ENCODE results near the gene CCNT1.
"Not testable (repeated sequence)": the region's sequence is repeated elsewhere in the genome, so short reads cannot be mapped to it uniquely, and the experiment has no call there.

The CCNT1 gene

DNA sequence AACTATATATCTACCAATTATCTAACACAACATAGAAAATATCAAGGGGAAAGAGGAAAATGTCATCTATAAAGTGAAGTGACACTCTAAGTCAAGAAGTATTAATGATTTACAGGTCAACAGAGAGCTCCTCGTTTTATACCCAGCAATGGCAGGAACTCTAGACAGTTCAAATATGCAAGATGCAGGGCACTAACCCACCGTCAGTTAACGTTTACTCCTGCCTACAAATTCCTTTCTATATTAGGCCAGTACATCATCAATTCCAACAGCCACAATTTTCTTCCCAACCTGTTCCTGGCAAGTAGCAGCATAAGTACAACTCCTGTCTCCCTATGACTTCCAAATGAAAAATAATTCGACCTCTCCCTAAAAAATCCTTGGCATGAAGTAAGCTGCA, 25.5 kb downstream of the CCNT1 start:
- DNase-seq: no peak

GRCh38 chr12:48690436-48690835, 26.1 kb downstream of the CCNT1 start:
- DNase-seq: no peak

GRCh38 chr12:48688836-48689235, 27.7 kb downstream of the CCNT1 start:
- DNase-seq: no peak

DNA sequence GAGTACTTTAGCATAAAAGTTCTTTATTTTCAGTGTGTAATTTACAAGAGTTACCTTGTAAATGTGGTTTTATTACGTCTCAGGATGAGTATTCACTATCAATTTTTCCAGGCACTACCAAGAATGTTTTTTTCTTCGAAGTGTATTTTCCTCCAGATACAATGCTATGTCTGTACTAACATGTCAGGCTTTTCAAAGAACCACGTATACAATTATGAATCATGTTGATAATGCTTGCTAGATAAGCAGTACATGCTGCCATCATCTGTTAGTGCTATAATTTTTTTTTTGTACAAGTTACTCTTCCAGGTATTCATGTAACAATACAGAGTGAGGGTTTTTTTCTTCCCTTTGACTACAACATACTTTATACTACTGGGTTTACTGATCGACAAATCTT, 28.9 kb downstream of the CCNT1 start:
- DNase-seq: no peak

DNA sequence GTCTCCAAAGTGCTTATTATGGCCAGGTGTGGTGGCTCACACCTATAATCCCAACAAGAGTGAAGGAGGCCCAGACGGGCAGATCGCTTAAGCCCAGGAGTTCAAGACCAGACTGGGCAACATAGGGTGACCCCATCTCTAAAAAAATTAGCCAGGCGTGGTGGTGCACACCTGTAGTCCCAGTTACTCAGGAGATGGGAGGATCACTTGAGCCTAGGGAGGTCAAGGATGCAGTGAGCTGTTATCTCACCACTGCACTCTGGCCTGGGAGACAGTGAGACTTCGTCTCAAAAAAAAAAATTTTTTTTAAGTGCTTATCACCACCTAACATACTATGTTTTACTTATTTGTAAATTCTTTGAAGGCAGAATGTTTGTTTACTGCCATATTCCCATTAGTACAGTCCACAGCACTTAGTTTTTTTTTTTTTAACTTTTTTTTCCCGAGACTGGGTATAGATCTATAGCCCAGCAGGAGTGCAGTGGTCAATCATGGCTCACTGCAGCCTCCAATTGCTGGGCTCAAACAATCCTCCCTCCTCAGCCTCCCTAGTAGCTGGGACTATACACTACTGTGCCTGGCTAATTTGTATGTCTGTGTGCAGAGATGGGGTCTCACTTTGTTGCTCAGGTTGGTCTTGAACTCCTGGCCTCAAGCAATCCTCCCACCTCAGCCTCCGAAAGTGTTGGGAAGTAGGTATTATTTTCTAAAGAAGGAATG, 29.7 kb downstream of the CCNT1 start:
- DNase-seq: no peak

DNA sequence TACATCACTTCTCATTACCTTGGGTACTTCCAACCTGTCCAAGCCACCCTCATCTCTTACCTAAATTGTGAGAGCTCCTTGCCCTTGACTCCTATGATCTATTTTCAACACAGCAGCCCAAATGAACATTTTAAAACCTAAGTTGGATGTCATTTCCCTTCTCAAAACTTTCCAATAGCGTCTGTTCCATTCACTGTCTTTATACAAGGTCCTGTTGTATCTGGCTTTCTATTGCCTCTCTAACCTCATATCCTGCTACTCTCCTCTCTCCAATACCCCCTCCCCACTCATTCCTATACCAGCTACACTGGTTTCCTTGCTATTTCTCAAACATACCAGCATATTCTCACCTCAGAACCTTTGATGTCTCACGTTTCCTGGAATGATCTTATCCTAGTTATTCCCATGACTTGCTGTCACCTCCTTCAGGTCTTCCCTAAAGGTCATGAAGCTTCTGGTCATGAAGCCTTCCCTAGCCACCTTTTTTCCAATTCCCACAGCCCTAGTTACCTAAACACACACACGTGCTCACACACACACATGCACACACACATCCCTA, 30.4 kb downstream of the CCNT1 start:
- no peak for DNase-seq

- DNase-seq: no peak
Observed at GRCh38 chr12:48683534-48683933, 33.0 kb downstream of the CCNT1 start.

- no peak for DNase-seq
Observed at GRCh38 chr12:48682927-48683326, 33.6 kb downstream of the CCNT1 start.

DNA sequence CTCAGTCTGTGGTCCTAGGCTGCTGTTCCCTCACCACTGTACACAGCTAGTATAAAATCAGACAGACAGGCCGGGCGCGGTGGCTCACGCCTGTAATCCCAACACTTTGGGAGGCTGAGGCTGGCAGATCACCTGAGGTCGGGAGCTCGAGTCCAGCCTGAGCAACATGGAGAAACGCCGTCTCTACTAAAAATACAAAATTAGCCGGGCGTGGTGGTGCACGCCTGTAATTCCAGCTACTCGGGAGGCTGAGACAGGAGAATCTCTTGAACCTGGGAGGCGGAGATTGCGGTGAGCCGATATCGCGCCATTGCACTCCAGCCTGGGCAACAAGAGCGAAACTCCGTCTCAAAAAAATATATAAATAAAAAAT, 34.0 kb downstream of the CCNT1 start:
- not testable (repeated sequence) for DNase-seq

DNA sequence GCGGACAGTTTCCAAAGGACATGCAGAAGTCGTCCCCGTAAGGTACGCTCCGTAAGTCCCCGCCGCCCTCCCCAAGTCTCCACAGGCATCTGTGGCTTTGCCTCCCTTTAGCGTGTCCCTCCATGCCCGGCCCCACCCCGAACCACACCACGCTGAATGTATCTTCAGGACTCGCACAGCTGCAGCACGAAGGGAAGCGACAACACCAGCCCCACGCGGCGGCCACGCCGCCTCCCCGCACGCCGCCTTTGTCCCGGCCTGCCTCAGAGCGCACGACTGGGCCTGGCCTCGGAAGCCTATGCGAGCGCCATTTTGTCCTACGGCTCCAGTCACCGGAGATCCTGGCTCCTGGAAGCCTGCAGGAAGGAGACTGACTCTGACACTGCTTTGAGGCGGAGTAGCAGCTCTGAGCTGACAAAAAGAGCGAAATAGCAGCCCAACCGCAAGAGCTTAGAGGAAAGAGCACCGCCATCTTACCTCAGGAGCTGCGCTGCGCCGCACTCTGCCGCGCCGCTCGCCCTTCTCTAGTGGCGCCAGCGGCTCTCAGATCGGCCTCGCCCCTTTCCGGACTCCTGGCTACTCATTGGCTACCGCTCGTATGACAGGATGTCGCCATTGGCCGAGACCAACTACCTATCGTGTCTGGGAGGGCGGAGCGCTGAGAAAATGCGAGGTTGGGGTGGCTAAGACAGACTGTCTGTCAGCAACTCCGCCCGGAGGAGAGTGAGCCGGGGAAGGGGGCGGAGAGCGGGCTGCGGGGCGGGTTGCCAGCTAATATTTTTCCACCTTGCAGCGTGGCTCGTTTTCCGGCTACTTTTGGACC, 34.6 kb downstream of the CCNT1 start, which contains the start of gene KANSL2:
TSS of gene KANSL2 (minus strand) at position 529 of the 823 bp plus-strand sequence. CDS start 606 bp downstream, outside the sequence.
- peak; percentile 99 for DNase-seq

DNA sequence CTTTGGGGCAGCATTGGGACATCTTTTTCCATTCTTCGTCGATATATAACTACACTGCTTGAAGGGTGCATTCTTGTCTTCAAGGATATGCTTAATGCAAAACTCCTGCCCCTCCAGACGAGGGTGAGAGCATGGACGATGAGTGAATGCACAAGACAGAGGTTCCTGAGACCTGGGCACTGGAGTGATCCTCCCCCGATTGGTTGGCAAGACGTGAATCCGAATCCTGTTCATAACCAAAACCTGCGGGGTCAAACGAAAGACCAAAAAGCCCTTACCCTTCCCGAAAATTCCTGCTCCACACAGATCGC, 35.2 kb downstream of the CCNT1 start:
- DNase-seq: no peak

DNA sequence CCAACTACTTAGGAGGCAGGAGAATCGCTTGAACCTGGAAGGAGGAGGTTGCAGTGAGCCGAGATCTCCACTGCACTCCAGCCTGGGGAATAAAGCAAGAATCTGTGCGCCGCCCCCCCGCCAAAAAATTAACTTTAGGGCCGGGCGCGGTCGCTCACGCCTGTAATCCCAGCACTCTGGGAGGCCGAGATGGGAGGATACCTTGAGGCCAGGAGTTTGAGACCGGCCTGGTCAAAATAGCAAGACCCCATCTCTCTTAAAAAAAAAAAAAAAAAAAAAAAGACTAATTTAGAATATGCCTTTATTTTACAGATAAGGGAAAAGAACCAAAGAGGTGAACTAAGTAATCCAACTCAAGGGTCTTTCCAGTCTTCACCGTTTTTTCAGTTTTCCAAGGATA, 35.6 kb downstream of the CCNT1 start:
- no peak for DNase-seq

DNA sequence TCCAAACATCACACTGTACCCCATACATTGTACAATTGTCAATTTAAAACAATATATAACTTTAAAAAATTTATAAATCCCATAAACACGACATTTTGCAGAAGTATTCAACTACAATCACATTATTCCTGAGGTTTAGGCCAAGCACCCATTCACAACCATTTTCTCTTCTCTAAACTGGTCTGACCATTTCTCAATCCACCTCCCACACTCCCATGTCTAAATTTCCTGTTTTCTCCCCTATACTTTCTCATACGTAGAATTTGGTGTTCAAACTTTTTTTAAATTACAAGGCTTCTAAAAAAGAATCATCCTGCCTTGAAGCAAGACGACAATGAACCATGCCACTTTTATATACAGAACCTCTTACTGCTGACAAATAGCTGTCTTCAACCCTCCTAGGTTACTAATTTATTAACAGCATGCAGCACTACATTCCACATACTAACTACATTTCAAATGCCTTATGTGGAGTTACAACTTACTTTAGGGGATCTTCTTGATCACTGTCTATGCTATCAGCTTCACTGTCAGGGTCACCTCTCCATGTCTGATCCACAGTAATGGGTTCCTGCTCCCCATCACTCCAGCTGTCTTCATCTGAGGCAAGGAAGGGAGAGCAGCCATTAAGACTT, 37.8 kb downstream of the CCNT1 start:
- no peak for DNase-seq

DNA sequence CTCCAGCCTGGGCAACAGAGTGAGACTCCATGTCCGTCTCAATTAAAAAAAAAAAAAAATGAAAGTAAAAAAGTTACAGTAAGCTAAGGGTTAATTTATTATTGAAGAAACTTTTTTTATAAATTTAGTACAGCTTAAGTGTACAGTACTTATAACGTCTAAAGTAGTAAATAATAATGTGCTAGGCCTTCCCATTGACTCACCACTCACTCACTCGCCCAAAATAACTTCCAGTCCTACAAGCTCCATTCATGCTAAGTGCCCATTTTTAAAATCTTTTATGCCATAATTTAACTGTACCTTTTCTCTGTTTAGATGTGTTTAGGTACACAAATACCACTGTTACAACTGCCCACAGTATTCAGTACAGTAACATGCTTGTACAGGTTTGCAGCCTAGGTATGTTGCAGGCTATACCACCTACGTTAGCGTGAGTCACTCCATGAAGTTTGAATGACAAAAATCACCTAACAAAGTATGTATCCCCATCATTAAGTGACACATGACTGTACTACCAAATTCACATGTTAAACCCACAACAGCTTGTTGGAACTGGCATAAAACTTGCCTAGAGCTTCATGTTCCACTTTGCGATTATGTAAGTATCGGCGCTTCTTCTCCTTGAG, 45.2 kb downstream of the CCNT1 start:
- no peak for DNase-seq

DNA sequence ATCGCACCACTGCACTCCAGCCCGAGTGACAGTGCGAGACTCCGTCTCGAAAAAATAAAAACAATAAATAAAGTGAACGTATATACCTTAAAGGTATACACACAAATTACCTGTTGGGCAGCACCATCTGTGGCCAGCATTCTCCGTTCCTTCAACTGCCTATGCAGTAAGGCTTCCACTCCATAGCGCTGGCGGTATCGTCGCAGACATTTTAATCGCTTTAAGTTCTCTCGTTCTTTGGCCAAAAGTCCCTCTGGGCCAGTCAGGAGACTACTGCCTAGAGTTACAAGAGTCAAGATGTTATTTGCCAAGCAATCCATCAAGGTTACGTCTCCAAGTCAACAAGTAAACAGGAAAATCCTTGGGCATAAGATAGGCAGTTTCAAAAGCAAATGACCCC, 47.5 kb downstream of the CCNT1 start:
- no peak for DNase-seq

DNA sequence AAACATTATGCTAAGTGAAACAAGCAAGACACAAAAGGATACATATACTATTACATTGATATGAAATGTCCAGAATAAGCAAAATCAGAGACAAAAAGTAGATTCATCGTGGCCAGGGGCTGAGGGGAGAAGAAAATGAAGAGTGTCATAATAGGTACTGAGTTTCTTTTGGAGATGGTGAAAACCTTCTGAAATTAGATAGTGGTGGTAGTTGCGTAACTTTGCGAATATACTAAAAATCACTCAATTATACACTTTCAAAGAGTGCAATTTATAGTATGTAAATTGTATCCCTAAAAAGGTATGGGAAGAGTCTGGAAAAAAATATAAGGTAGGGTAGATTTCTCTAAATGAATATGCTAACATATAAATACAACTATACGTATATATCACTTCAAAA, 56.6 kb downstream of the CCNT1 start:
- no peak for DNase-seq

DNA sequence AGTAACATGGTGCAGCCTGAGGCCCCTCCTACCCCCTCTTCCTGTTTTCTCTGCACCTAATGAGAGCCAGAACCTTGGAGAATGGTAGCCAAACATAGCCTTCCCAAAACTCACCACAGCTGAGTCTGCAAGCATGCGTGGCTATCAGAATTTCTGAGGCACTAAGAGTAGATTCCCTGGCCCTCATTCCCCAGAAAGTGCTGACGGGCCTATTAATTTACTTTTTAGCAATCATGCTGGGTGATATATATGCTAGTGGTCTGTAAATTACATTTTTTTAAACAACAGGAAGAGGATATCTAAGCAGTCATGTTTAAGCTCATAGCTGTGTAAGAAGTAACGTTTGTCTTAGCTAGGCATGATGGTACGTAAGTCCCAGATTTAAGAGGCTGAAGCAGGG, 64.8 kb downstream of the CCNT1 start:
- DNase-seq: no peak

GRCh38 chr12:48645354-48645753, 71.2 kb downstream of the CCNT1 start:
- DNase-seq: not testable (repeated sequence)

GRCh38 chr12:48643011-48643410, 73.5 kb downstream of the CCNT1 start:
- DNase-seq: no peak

DNA sequence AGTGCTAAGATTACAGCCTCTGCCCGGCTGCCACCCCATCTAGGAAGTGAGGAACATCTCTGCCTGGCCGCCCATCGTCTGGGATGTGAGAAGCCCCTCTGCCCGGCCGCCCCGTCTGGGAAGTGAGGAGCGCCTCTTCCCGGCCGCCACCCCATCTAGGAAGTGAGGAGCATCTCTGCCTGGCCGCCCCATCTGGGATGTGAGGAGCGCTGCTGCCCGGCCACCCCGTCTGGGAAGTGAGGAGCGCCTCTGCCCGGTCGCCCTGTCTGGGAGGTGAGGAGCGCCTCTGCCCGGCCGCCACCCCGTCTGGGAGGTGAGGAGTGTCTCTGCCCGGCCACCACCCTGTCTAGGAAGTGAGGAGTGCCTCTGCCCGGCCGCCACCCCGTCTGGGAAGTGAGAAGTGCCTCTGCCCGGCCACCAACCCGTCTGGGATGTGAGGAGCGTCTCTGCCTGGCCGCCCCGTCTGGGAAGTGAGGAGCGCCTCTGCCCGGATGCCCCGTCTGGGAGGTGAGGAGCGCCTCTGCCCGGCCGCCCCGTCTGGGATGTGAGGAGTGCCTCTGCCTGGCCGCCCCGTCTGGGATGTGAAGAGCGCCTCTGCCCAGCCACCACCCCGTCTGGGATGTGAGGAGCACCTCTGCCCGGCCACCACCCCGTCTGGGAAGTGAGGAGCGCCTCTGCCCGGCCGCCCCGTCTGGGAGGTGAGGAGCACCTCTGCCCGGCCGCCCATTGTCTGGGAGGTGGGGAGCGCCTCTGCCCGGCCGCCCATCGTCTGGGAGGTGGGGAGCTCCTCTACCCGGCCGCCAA, 74.6 kb downstream of the CCNT1 start:
- not testable (repeated sequence) for DNase-seq

- DNase-seq: no peak
Observed at GRCh38 chr12:48640854-48641253, 75.7 kb downstream of the CCNT1 start.

DNA sequence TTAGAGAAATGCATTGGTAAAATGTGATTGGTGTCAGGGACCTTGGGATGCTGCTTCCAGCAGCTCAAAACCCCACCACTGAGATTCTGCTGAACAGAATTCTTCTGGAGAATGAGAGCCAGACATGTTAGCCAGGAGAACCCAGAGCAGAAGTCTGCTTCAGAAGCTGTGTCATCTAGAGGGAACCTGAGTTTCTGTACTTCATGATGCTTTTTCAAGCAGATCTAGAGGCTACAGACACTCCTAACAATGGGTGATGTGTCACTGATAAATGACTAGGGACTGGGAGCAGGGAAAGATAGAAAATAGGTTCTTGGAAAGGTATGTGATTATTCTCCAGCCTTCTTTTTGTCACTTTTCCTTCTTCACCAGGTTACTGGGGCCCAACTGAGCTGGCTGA, 76.1 kb downstream of the CCNT1 start:
- DNase-seq: no peak
